ENCODE results near the gene ABHD14A.

DNA sequence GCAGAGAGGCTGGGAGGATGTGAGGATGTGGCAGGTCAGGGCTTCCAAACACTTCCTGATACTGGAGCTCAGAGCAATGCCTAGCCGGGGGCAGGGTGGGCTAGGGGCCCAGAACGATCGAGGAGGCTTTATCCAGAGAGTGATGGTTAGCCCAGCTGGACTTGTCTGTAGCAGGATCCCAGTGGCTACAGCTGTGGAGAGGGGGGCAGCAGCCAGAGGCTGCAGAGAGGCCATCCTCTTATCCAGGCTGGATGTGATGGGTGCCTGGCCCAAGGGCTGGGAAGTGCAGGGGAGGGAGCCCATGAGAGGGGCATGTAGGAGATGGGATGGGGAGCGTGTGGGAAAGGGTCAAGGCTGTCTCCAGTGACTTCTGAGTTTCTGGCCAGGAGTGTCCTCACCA lies 28.1 kb upstream of the ABHD14A start:
- TF ChIP-seq, protein P1, sequence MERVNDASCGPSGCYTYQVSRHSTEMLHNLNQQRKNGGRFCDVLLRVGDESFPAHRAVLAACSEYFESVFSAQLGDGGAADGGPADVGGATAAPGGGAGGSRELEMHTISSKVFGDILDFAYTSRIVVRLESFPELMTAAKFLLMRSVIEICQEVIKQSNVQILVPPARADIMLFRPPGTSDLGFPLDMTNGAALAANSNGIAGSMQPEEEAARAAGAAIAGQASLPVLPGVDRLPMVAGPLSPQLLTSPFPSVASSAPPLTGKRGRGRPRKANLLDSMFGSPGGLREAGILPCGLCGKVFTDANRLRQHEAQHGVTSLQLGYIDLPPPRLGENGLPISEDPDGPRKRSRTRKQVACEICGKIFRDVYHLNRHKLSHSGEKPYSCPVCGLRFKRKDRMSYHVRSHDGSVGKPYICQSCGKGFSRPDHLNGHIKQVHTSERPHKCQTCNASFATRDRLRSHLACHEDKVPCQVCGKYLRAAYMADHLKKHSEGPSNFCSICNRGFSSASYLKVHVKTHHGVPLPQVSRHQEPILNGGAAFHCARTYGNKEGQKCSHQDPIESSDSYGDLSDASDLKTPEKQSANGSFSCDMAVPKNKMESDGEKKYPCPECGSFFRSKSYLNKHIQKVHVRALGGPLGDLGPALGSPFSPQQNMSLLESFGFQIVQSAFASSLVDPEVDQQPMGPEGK (CRISPR knock-in tag; IDR thresholded peaks at IDR 0.05; ENCODE audit: borderline replicate concordance): no peak
- no peak for TF ChIP-seq ZFP3 (CRISPR knock-in tag; IDR thresholded peaks at IDR 0.05)
- TF ChIP-seq ZNF70 (CRISPR knock-in tag; IDR thresholded peaks at IDR 0.05): no peak
- TF ChIP-seq, protein P2, sequence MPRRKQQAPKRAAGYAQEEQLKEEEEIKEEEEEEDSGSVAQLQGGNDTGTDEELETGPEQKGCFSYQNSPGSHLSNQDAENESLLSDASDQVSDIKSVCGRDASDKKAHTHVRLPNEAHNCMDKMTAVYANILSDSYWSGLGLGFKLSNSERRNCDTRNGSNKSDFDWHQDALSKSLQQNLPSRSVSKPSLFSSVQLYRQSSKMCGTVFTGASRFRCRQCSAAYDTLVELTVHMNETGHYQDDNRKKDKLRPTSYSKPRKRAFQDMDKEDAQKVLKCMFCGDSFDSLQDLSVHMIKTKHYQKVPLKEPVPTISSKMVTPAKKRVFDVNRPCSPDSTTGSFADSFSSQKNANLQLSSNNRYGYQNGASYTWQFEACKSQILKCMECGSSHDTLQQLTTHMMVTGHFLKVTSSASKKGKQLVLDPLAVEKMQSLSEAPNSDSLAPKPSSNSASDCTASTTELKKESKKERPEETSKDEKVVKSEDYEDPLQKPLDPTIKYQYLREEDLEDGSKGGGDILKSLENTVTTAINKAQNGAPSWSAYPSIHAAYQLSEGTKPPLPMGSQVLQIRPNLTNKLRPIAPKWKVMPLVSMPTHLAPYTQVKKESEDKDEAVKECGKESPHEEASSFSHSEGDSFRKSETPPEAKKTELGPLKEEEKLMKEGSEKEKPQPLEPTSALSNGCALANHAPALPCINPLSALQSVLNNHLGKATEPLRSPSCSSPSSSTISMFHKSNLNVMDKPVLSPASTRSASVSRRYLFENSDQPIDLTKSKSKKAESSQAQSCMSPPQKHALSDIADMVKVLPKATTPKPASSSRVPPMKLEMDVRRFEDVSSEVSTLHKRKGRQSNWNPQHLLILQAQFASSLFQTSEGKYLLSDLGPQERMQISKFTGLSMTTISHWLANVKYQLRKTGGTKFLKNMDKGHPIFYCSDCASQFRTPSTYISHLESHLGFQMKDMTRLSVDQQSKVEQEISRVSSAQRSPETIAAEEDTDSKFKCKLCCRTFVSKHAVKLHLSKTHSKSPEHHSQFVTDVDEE (CRISPR knock-in tag; IDR thresholded peaks at IDR 0.05): no peak
- no peak for TF ChIP-seq ZC3H10 (CRISPR knock-in tag; IDR thresholded peaks at IDR 0.05)
- TF ChIP-seq CSDC2 (CRISPR knock-in tag; IDR thresholded peaks at IDR 0.05): no peak
- no peak for TF ChIP-seq RARB (CRISPR knock-in tag; IDR thresholded peaks at IDR 0.05)
- TF ChIP-seq, protein P3, sequence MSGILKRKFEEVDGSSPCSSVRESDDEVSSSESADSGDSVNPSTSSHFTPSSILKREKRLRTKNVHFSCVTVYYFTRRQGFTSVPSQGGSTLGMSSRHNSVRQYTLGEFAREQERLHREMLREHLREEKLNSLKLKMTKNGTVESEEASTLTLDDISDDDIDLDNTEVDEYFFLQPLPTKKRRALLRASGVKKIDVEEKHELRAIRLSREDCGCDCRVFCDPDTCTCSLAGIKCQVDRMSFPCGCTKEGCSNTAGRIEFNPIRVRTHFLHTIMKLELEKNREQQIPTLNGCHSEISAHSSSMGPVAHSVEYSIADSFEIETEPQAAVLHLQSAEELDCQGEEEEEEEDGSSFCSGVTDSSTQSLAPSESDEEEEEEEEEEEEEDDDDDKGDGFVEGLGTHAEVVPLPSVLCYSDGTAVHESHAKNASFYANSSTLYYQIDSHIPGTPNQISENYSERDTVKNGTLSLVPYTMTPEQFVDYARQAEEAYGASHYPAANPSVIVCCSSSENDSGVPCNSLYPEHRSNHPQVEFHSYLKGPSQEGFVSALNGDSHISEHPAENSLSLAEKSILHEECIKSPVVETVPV (CRISPR knock-in tag; IDR thresholded peaks at IDR 0.05): no peak
- TF ChIP-seq SNAI2 (CRISPR knock-in tag; IDR thresholded peaks at IDR 0.05): no peak
- TF ChIP-seq ARNTL (CRISPR knock-in tag; IDR thresholded peaks at IDR 0.05; ENCODE audit: borderline replicate concordance, low read depth): no peak
- TF ChIP-seq ZFP30 (CRISPR knock-in tag; IDR thresholded peaks at IDR 0.05): no peak
- TF ChIP-seq ZNF565 (CRISPR knock-in tag; conservative IDR thresholded peaks at IDR 0.05; ENCODE audit: low read depth): no peak
- TF ChIP-seq ESRRG (CRISPR knock-in tag; IDR thresholded peaks at IDR 0.05): no peak
- TF ChIP-seq ZNF8 (CRISPR knock-in tag; IDR thresholded peaks at IDR 0.05): no peak

Data from SK-N-SH treated with all-trans-retinoic acid at 6 μM for 48 hours (cell line).